ENCODE measurements around the gene NCOR1.
"Not testable (repeated sequence)": the region's sequence is repeated elsewhere in the genome, so short reads cannot be mapped to it uniquely, and the experiment has no call there.

DNA sequence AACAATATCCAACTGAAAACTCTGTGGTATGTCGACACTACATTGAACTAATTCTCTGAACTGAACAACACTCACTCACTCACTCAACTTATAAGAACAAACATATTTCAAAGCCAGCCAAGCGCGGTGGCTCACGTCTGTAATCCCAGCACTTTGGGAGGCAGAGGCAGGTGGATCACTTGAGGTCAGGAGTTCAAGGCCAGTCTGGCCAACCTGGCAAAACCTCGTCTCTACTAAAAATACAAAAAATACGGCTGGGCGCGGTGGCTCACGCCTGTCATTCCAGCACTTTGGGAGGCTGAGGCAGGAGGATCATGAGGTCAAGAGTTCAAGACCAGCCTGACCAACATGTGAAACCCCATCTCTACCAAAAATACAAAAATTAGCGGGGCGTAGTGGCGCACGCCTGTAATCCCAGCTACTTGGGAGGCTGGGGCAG is 13.6 kb downstream of the NCOR1 start:
- not testable (repeated sequence) for TF ChIP-seq L3MBTL2 (conservative IDR thresholded peaks at IDR 0.05); BHLHE40 (IDR thresholded peaks at IDR 0.05; ENCODE audit: borderline replicate concordance); CTBP1 (IDR thresholded peaks at IDR 0.05; ENCODE audit: borderline replicate concordance); ZNF384 (IDR thresholded peaks at IDR 0.05); TARDBP (IDR thresholded peaks at IDR 0.05); LEF1 (IDR thresholded peaks at IDR 0.05; ENCODE audit: borderline replicate concordance); FOXM1 (IDR thresholded peaks at IDR 0.05; ENCODE audit: borderline replicate concordance); HDGF (IDR thresholded peaks at IDR 0.05; ENCODE audit: borderline replicate concordance)
- TF ChIP-seq, protein P1, sequence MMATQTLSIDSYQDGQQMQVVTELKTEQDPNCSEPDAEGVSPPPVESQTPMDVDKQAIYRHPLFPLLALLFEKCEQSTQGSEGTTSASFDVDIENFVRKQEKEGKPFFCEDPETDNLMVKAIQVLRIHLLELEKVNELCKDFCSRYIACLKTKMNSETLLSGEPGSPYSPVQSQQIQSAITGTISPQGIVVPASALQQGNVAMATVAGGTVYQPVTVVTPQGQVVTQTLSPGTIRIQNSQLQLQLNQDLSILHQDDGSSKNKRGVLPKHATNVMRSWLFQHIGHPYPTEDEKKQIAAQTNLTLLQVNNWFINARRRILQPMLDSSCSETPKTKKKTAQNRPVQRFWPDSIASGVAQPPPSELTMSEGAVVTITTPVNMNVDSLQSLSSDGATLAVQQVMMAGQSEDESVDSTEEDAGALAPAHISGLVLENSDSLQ (IDR thresholded peaks at IDR 0.05), result not testable (repeated sequence)
